KMS-11 (cell line): ENCODE data around the gene CARD10.

ENCODE experiments used
- H2AFZ ChIP-seq: fragments of 200-600 bp; sonication (generic); 2 replicates; pipeline ENCODE4 v1.6.1; 2016; ENCODE audit warnings: antibody characterized with exemption, mixed run types, low read depth
- H3K27ac ChIP-seq: fragments of 200-600 bp; sonication (generic); 2 replicates; pipeline ENCODE4 v1.6.1; 2016; ENCODE audit warnings: mild to moderate bottlenecking, mixed run types
- H3K27me3 ChIP-seq: fragments of 200-600 bp; sonication (generic); 2 replicates; pipeline ENCODE4 v1.6.1; 2017; ENCODE audit warnings: mild to moderate bottlenecking, low read depth, mixed run types, moderate library complexity; ENCODE audit not compliant: insufficient read depth
- H3K36me3 ChIP-seq: fragments of 200-600 bp; sonication (generic); 2 replicates; pipeline ENCODE4 v1.6.1; 2017; ENCODE audit warnings: mild to moderate bottlenecking, mixed run types; ENCODE audit not compliant: insufficient read depth
- H3K4me1 ChIP-seq: fragments of 200-600 bp; sonication (generic); 2 replicates; pipeline ENCODE4 v1.6.1; 2016; ENCODE audit warnings: mild to moderate bottlenecking, low read depth, mixed run types; ENCODE audit not compliant: poor library complexity, severe bottlenecking
- H3K4me2 ChIP-seq: fragments of 200-600 bp; sonication (generic); 2 replicates; pipeline ENCODE4 v1.7.0; 2016; ENCODE audit warnings: mild to moderate bottlenecking, mixed run types
- H3K4me3 ChIP-seq: fragments of 200-600 bp; sonication (generic); IDR thresholded peaks from 2 replicates; pipeline ENCODE4 v1.6.1; 2017; ENCODE audit warnings: low read depth, low read length, mixed read lengths; ENCODE audit not compliant: insufficient read depth
- H3K79me2 ChIP-seq: fragments of 200-600 bp; sonication (generic); 2 replicates; pipeline ENCODE4 v1.6.1; 2016; ENCODE audit warnings: low read depth, mixed run types; ENCODE audit not compliant: insufficient read depth
- H3K9ac ChIP-seq: fragments of 200-600 bp; sonication (generic); 2 replicates; pipeline ENCODE4 v1.6.1; 2016; ENCODE audit warnings: mild to moderate bottlenecking, mixed run types
- H4K20me1 ChIP-seq: fragments of 200-600 bp; sonication (generic); 2 replicates; pipeline ENCODE4 v1.6.1; 2016; ENCODE audit warnings: mild to moderate bottlenecking, mixed run types; ENCODE audit not compliant: insufficient read depth
- CTCF ChIP-seq: fragments of 200-600 bp; sonication (generic); conservative IDR thresholded peaks from 2 replicates; pipeline ENCODE4 v1.6.1; 2017; ENCODE audit warnings: low read depth, mild to moderate bottlenecking, antibody characterized with exemption, low read length, moderate library complexity, mixed read lengths

CARD10 gene

GRCh38 chr22:37491106-37491505 is 28.1 kb downstream of the CARD10 start:
- Histone ChIP-seq H4K20me1 (no peaks in the 10 kb centered on the region), H3K4me3 (no peak overlapping the region), H3K4me2 (no peak overlapping the region), H3K9ac (no peak overlapping the region), H3K4me1 (peaks cover 11% of the 10 kb centered on the region), H3K79me2 (peaks cover under 1% of the 10 kb centered on the region; the same call in 1 of the 2 replicates), H3K27me3 (peaks cover 2% of the 10 kb centered on the region; the same call in 1 of the 2 replicates), H3K36me3 (no peaks in the 10 kb centered on the region), H3K27ac (no peak overlapping the region), H2AFZ (no peak overlapping the region)
- no peak for TF ChIP-seq CTCF

- peaks cover 11% of the 10 kb centered on the region for H3K4me1 ChIP-seq
Measured at GRCh38 chr22:37489983-37490382, 29.2 kb downstream of the CARD10 start.

GRCh38 chr22:37488337-37489135 is 30.7 kb downstream of the CARD10 start:
- Histone ChIP-seq H3K27me3 (no peaks in the 10 kb centered on the region), H3K27ac (no peak overlapping the region), H3K4me3 (no peak overlapping the region), H3K4me1 (peaks cover 13% of the 10 kb centered on the region), H3K9ac (no peak overlapping the region), H4K20me1 (no peaks in the 10 kb centered on the region), H3K79me2 (peaks cover 26% of the 10 kb centered on the region), H3K4me2 (no peak overlapping the region), H3K36me3 (no peaks in the 10 kb centered on the region), H2AFZ (no peak overlapping the region)
- no peak for TF ChIP-seq CTCF

More at GRCh38 chr22:37489983-37490382, 29.2 kb downstream of the CARD10 start:
- Histone ChIP-seq H3K4me2 (no peak overlapping the region), H3K27ac (no peak overlapping the region), H3K36me3 (no peaks in the 10 kb centered on the region), H3K27me3 (no peaks in the 10 kb centered on the region), H3K9ac (no peak overlapping the region), H3K4me3 (no peak overlapping the region), H4K20me1 (no peaks in the 10 kb centered on the region), H2AFZ (no peak overlapping the region), H3K79me2 (peaks cover 12% of the 10 kb centered on the region)
- no peak for TF ChIP-seq CTCF

GRCh38 chr22:37487571-37487970 is 31.6 kb downstream of the CARD10 start:
- Histone ChIP-seq H4K20me1 (no peaks in the 10 kb centered on the region), H3K27me3 (no peaks in the 10 kb centered on the region), H3K9ac (no peak overlapping the region), H2AFZ (no peak overlapping the region), H3K4me3 (no peak overlapping the region), H3K36me3 (no peaks in the 10 kb centered on the region), H3K79me2 (peaks cover 36% of the 10 kb centered on the region), H3K27ac (no peak overlapping the region), H3K4me1 (peaks cover 17% of the 10 kb centered on the region), H3K4me2 (no peak overlapping the region)
- TF ChIP-seq CTCF: no peak
